ENCODE data around the gene MEFV. TPM values are rescaled to one million over a fixed set of nuclear protein-coding genes. Genes with fewer than 3 reads are reported as not detected.

MEFV gene
- total and polyA plus RNA-seq, 2 of the 13 experiments (the other 11 are each of a cell fraction or from before 2014, with no cell fraction given) = 0.22 TPM; not detected in 1

- no peak for TF ChIP-seq ZNF281 (CRISPR knock-in tag; IDR thresholded peaks at IDR 0.05; ENCODE audit: borderline replicate concordance)
- TF ChIP-seq ZNF230 (CRISPR knock-in tag; IDR thresholded peaks at IDR 0.05) = no peak
- no peak for TF ChIP-seq GPN1 (CRISPR knock-in tag; IDR thresholded peaks at IDR 0.05; ENCODE audit: borderline replicate concordance)
- peak; percentile 29 for TF ChIP-seq SKI (IDR thresholded peaks at IDR 0.05; ENCODE audit: partially characterized antibody)
- TF ChIP-seq SMAD9 (CRISPR knock-in tag; IDR thresholded peaks at IDR 0.05) = no peak
- peak; percentile 80 for TF ChIP-seq SALL1 (CRISPR knock-in tag; IDR thresholded peaks at IDR 0.05)
- TF ChIP-seq ZNF282 (IDR thresholded peaks at IDR 0.05; ENCODE audit: partially characterized antibody) = no peak
- no peak for TF ChIP-seq ZNF160 (CRISPR knock-in tag; IDR thresholded peaks at IDR 0.05)
- TF ChIP-seq JUN (CRISPR knock-in tag; IDR thresholded peaks at IDR 0.05) = peak; percentile 15; the same call in 1 of the 2 replicates
- TF ChIP-seq KLF16 (CRISPR knock-in tag; IDR thresholded peaks at IDR 0.05) = peak in 1 of 2 experiments; percentile 55; a peak in 1 of 4 replicates
- TF ChIP-seq ZNF34 (CRISPR knock-in tag; IDR thresholded peaks at IDR 0.05; ENCODE audit: borderline replicate concordance) = no peak
- no peak for TF ChIP-seq ZNF33B (CRISPR knock-in tag; IDR thresholded peaks at IDR 0.05)
- TF ChIP-seq NFKBIZ (CRISPR knock-in tag; IDR thresholded peaks at IDR 0.05) = no peak
- TF ChIP-seq CAMTA2 (CRISPR knock-in tag; IDR thresholded peaks at IDR 0.05; ENCODE audit: borderline replicate concordance) = no peak
- TF ChIP-seq, protein P1, sequence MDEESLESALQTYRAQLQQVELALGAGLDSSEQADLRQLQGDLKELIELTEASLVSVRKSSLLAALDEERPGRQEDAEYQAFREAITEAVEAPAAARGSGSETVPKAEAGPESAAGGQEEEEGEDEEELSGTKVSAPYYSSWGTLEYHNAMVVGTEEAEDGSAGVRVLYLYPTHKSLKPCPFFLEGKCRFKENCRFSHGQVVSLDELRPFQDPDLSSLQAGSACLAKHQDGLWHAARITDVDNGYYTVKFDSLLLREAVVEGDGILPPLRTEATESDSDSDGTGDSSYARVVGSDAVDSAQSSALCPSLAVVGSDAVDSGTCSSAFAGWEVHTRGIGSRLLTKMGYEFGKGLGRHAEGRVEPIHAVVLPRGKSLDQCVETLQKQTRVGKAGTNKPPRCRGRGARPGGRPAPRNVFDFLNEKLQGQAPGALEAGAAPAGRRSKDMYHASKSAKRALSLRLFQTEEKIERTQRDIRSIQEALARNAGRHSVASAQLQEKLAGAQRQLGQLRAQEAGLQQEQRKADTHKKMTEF (CRISPR knock-in tag; IDR thresholded peaks at IDR 0.05) = peak; percentile 55; the same call in 1 of the 2 replicates
- no peak for TF ChIP-seq ZNF564 (CRISPR knock-in tag; IDR thresholded peaks at IDR 0.05)
- peak; percentile 39; the same call in 1 of the 2 replicates for TF ChIP-seq HOXA3 (CRISPR knock-in tag; IDR thresholded peaks at IDR 0.05)
- TF ChIP-seq ZSCAN21 (CRISPR knock-in tag; IDR thresholded peaks at IDR 0.05; ENCODE audit: borderline replicate concordance) = no peak
- TF ChIP-seq STAT5B (CRISPR knock-in tag; IDR thresholded peaks at IDR 0.05) = no peak
- TF ChIP-seq, protein P2, sequence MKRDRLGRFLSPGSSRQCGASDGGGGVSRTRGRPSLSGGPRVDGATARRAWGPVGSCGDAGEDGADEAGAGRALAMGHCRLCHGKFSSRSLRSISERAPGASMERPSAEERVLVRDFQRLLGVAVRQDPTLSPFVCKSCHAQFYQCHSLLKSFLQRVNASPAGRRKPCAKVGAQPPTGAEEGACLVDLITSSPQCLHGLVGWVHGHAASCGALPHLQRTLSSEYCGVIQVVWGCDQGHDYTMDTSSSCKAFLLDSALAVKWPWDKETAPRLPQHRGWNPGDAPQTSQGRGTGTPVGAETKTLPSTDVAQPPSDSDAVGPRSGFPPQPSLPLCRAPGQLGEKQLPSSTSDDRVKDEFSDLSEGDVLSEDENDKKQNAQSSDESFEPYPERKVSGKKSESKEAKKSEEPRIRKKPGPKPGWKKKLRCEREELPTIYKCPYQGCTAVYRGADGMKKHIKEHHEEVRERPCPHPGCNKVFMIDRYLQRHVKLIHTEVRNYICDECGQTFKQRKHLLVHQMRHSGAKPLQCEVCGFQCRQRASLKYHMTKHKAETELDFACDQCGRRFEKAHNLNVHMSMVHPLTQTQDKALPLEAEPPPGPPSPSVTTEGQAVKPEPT (CRISPR knock-in tag; IDR thresholded peaks at IDR 0.05; ENCODE audit: low read depth) = no peak
- no peak for TF ChIP-seq ZFP37 (CRISPR knock-in tag; IDR thresholded peaks at IDR 0.05; ENCODE audit: borderline replicate concordance)
- TF ChIP-seq, protein P3, sequence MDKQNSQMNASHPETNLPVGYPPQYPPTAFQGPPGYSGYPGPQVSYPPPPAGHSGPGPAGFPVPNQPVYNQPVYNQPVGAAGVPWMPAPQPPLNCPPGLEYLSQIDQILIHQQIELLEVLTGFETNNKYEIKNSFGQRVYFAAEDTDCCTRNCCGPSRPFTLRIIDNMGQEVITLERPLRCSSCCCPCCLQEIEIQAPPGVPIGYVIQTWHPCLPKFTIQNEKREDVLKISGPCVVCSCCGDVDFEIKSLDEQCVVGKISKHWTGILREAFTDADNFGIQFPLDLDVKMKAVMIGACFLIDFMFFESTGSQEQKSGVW (CRISPR knock-in tag; IDR thresholded peaks at IDR 0.05; ENCODE audit: borderline replicate concordance) = no peak
- no peak for TF ChIP-seq PTBP1 (IDR thresholded peaks at IDR 0.05; ENCODE audit: low read depth, low read length, poor library complexity, severe bottlenecking)
- no peak for TF ChIP-seq U2AF1 (optimal IDR thresholded peaks at IDR 0.05; ENCODE audit: low read depth, low read length)
Measured at GRCh38 chr16:3198334-3199072, 57.9 kb downstream of the MEFV start (continued).
